CD4-positive, alpha-beta T cell treated with Interleukin-1 beta for 1 hour (primary cell): ENCODE results near the gene VAPB.
"Not testable (repeated sequence)": the region's sequence is repeated elsewhere in the genome, so short reads cannot be mapped to it uniquely, and the experiment has no call there.

ENCODE experiments used
- DNase-seq, 2 donors: peaks; one replicate each; pipeline ENCODE4 v3.0.0-alpha.2; 2020 to 2022

VAPB gene

GRCh38 chr20:58407966-58408557 lies 19.0 kb downstream of the VAPB start:
- DNase-seq: peak in 1 of 2 donors; percentile 28

GRCh38 chr20:58408603-58409246 lies 19.7 kb downstream of the VAPB start:
- peak in 1 of 2 donors; percentile 23 for DNase-seq

- DNase-seq: not testable (repeated sequence)
Measured at GRCh38 chr20:58414216-58414615, 25.2 kb downstream of the VAPB start.

GRCh38 chr20:58414786-58415185 lies 25.8 kb downstream of the VAPB start:
- DNase-seq: not testable (repeated sequence)

- DNase-seq: no peak
Measured at GRCh38 chr20:58416057-58416456, 27.0 kb downstream of the VAPB start.

- peak in 1 of 2 donors; percentile 34 for DNase-seq
Measured at GRCh38 chr20:58416835-58417234, 27.8 kb downstream of the VAPB start.

- DNase-seq: no peak
Measured at GRCh38 chr20:58417438-58417837, 28.4 kb downstream of the VAPB start.

GRCh38 chr20:58418949-58419748 lies 30.1 kb downstream of the VAPB start:
- no peak for DNase-seq

- no peak for DNase-seq
Measured at GRCh38 chr20:58420798-58421496, 31.9 kb downstream of the VAPB start.

GRCh38 chr20:58421497-58421850 lies 32.4 kb downstream of the VAPB start:
- no peak for DNase-seq

GRCh38 chr20:58424218-58424969 lies 35.4 kb downstream of the VAPB start:
- no peak for DNase-seq

- DNase-seq: not testable (repeated sequence)
Measured at GRCh38 chr20:58427571-58427970, 38.5 kb downstream of the VAPB start.

GRCh38 chr20:58428364-58428763 lies 39.3 kb downstream of the VAPB start:
- no peak for DNase-seq

GRCh38 chr20:58429303-58429702 lies 40.3 kb downstream of the VAPB start:
- no peak for DNase-seq

GRCh38 chr20:58431134-58431533 lies 42.1 kb downstream of the VAPB start:
- DNase-seq: no peak

GRCh38 chr20:58432186-58432954 lies 43.3 kb downstream of the VAPB start:
- DNase-seq: no peak

- DNase-seq: no peak
Measured at GRCh38 chr20:58433029-58433647, 44.1 kb downstream of the VAPB start.

- no peak for DNase-seq
Measured at GRCh38 chr20:58433759-58434158, 44.7 kb downstream of the VAPB start.

- no peak for DNase-seq
Measured at GRCh38 chr20:58434326-58434725, 45.3 kb downstream of the VAPB start.

- DNase-seq: no peak
Measured at GRCh38 chr20:58435237-58435636, 46.2 kb downstream of the VAPB start.

GRCh38 chr20:58436868-58437645 lies 48.0 kb downstream of the VAPB start:
- DNase-seq: no peak
